Effector CD8-positive, alpha-beta T cell (primary cell): ENCODE data around the gene UGCG.
"Not testable (repeated sequence)": the region's sequence is repeated elsewhere in the genome, so short reads cannot be mapped to it uniquely, and the experiment has no call there.

ENCODE experiments used
- DNase-seq: peaks from one replicate; lab custom pipeline; 2025; lab: John Stamatoyannopoulos, UW

UGCG gene

DNA sequence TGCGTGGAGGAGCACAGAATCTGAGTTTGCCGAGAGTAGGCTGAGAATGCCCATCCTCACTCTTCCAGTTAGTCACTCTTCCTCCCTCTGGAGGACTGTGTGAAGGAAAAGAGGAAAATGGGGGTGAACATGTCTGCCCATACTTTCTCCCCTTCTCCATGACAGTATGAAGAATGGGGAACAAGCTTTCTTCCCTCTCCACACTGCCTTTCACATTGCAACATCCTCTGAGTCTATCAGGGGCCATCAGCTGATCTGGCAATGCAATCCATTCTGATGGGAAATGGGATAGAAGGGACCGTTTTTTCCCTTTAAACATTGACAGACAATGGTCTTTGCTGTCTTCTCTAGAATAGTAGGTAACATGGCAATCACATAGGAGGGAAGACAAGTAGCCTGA lies 56.8 kb downstream of the UGCG start:
- DNase-seq, result no peak

DNA sequence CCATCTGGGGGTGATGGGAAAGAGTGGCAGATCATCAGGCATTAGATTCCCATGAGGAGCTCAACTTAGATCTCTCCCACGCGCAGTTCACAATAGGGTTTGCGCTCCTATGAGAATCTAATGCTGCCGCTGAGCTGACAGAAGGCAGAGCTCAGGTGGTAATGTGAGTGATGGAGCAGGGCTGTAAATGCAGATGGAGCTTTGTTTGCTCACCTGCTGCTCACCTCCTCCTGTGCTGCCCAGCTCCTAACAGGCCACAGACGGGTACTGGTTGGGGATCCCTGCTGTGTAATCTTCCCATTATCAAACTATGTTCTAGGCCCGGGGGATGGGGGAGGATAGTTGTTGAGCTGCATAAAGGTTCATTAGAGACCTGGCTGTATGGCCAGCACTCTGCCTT lies 58.4 kb downstream of the UGCG start:
- no peak for DNase-seq

DNA sequence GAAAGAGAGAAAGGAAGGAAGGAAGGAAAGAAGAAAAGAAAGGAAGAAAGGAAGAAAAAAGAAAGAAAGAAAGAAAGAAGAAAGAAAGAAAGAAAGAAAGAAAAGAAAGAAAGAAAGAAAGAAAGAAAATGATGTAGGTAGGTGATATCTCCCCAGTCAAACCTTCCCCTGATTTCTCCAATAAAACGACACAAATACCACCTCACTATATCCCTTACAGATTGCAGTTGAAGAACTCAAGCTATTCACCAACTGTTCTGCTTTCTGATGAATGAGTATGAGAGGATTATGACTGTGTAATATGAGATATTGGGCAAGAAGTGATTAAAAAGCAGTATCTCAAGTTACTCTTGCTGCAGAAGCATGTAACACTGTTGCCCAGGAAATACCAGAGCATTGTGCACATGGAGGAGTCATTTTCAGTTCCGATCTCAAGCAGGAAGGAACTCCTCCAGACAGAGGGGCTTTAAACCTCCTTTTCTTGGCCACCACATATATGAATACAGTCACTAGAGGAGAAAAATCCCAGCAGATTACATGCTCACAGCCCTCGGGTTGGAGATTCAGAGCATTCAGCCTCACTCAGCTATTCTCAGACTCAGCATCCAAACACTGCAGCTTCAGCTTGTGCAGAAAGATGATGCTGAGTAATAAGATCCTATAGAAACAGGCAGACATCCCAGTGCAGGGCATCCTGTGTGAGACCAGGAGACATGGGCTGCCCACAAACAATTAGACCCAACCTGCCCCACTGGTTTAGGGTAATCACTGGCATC lies 61.4 kb downstream of the UGCG start:
- DNase-seq, result no peak

DNA sequence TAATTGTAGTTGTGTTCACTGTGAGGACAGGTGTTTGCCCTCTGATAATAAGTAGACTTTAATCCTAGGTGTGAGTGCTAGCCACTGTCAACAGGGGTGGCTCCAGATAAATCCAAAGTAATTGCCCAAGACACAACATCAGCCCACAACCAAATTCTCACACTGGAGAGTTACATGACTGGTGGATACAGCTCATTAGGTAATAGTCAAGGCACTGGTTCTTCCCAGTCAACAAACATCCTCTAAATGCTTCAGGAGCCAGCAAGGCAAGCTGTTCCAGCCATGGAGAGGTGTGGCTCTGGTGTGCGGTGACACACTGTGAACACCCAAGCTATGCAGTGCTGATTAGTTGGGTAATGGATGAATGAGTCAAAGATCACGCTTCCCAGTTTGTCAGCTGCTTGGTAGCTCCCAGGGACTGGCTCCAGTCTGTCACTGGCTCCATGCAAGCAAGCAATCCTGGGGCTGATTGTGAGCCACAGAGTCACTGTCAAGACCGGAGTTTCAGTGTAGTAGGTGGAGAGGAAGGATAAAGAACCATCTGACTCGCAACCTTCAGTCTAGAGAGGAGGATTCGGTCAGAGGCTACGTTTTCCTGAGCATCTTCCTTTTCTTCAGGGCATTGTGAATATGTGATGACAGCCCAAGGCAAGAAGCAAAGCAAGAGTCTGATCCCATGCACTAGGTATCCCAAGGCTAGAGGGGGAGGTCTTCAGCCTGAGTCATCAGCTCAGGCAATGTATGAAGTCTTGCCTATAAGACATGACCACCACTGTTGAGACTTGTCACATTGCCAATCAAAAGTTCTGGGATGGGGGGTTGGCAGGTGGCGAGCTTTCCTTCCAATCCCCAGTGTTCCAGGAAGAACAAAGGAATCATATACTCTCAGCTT lies 63.1 kb downstream of the UGCG start:
- no peak for DNase-seq

DNA sequence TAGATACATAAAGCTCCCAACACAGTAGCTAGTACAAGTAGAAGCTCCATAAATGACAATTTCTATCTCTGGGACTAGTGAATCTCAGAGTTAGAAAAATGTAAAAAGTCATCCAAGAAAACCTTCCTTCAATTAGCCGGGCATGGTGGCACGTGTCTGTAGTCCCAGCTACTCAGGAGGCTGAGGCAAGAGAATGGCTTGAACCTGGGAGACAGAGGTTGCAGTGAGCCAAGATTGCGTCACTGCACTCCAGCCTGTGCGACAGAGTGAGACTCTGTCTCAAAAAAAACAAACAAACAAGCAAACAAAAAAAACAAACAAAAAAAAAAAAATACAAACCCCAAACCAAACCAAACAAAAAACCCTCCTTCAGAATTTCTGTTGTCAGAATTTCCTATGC lies 63.9 kb downstream of the UGCG start:
- DNase-seq, result not testable (repeated sequence)

DNA sequence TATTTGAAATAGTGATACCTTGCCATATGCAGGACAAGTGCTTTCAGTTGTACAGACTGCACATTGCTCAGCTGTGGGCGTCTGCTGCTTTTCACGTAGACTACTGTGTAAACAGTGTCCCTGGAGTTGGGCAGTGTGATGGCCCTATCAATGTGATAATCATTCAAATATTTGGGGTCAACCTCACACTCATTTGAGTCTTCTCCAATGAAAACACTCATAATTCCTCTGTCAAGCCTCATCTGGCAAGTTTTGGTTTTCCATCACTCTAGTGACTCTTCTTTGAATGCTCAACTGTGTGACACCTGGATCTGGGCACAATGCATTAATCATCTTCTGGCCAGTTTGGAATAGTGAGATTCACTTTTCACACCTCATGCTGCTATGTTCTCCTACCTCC lies 64.4 kb downstream of the UGCG start:
- DNase-seq, result no peak

DNA sequence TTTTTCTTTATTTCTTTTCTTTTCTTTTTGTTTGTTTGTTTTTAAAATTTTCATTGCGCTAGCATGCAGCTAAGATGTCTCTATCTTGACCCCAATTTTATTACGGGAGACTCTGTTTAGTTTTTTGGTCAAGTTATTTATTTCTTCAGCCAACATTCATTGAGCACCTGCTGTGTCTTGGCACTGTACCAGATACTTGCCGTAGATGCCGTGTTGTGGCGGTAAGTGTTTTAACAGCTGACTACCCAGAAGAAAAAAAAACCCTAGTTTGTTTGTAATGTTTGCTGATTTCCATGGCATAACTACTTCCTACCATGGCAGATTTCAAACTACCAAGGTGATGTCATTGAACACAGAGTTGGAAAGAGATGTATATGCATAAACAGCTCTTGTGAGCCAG lies 65.0 kb downstream of the UGCG start:
- no peak for DNase-seq

DNA sequence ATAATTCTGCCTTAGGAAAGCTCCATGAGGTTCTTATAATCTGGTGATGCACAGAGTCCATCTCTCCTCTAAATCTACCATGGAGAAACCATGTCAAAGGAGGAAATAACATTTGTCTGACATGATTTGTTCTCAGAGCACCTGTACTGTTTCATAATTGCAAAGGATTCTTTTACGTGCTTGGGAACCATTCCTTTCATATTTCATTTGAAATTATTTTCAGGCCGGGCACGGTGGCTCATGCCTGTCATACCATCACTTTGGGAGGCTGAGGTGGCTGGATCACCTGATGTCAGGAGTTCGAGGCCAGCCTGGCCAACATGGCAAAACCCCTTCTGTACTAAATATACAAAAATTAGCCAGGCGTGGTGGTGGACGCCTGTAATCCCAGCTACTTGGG lies 65.4 kb downstream of the UGCG start:
- DNase-seq, result no peak

DNA sequence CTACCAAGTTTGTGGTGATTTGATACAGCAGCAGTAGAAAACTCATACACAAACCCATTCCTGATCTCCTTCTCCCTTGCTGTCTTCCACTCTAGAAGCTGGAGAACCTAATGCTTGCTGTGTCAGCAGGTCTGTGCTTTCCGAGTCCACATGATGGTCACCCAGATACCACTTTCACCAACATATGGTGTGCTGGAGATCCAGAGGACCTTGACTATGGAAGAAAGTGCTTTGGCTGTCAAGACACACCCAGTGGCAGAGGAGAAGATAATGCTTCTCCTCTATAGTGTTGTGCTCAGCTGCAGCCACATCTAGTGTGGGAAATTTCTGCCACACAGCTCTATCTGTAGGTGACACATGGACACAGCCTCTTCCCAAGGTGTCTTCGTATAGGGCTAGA lies 67.4 kb downstream of the UGCG start:
- no peak for DNase-seq

DNA sequence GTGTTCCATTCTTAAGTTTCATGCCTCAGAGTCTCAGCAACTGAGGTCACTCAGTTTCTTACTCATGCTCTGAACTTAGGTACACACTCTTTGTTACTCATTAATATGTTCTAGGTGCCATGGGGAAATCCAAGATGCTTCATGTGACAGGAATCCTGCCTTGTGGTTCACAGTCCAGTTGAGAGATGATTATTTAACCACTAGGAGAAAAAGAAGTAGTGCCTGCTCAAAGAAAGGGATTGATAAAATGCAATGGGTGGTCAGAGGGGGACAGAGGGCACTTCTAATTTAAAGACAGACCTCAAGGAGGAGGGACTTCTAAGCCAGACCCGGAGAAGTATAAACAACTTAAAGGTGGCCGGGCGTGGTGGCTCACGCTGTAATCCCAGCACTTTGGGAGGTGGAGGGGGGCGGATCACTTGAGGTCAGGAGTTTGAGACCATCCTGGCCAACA lies 69.0 kb downstream of the UGCG start:
- DNase-seq, result no peak

DNA sequence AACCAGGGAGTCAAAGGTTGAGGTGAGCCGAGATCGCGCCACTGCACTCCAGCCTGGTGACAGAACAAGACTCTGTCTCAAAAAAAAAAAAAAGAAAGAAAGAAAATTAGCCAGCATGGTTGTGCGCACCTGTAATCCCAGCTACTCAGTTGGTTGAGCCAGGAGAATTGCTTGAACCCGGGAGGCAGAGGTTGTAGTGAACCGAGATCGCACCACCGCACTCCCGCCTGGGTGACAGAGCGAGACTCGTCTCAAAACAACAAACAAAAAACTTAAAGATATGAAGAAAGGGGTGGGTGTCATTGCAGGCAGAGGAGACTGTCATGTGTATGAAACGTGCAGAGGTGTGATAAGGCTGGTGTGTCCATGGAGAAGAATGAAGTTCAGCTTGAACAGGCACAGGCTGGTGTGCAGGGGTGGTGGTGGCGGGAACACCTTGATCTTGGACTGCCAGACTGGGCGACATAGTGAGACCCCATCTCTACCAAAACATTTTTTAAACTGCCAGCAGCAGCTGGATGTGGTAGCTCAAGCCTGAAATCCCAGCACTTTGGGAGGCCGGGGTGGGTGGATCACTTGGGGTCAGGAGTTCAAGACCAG lies 69.6 kb downstream of the UGCG start:
- DNase-seq, result no peak

DNA sequence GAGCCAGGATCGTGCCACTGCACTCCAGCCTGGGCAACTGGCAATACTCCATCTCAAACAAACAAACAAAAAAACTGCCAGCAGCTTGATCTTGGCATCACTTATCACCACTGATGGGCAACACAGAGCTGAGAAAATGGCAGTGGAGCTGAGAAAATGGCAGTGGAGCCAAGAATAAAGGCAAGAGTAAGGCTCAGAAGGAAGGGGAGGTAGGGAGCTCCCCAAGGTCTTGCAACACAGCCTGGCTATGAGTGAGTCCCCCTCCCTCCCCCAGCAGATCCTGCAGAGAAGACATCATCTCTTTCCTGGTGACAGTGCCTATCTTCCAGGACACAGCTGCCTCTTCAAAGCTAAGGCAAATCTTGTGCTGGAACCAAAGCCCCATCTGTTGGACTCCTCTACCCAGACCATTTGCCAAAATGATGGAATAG lies 70.3 kb downstream of the UGCG start:
- DNase-seq, result no peak

DNA sequence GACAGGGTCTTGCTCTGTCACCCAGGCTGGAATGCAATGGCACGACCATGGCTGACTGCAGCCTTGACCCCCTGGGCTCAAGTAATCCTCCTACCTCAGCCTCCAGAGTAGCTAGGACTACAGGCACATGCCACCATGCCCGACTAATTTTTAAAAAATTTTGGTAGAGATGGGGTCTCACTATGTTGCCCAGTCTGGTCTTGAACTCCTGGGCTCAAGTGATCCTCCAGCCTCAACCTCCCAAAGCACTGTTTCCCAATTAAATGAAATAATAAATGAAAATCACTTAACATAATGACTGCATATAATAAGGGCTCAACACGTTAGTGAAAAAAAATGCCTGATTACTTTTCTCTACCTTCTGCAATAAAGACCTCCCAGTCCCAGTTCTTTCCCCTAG lies 71.0 kb downstream of the UGCG start:
- no peak for DNase-seq

DNA sequence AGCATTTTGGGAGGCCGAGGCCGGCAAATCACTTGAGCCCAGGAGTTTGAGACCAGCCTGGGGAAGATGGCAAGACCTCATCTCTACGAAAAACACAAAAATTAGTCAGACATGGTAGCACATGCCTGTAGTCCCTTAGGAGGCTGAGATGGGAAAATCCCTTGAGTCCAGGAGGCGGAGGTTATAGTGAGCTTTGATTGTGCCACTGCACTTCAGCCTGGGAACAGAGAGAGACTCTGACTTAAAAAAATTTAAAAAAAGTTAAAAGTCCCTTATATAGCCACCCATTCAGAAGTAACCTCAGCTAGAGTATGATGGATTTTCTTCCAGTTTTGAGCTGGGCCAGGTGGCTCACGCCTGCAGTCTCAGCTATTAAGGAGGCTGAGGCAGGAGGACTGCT lies 72.4 kb downstream of the UGCG start:
- DNase-seq, result no peak

DNA sequence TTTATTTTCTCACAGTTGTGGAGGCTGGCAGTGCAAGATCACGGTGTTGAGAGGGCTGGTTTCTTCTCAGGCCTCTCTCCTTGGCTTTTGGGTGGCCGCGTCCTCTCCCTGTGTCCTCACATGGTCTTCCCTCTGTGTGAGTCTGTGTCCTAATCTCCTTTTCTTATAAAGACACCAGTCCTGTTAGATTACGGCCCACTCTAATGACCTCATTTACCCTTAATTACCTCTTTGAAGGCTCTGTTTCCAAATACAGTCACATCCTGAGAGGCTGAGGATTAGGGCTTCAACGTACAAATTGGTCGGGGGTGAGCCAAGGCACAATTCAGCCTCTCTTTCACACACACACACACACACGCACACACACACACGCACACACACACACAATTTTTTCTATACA lies 73.0 kb downstream of the UGCG start:
- no peak for DNase-seq

DNA sequence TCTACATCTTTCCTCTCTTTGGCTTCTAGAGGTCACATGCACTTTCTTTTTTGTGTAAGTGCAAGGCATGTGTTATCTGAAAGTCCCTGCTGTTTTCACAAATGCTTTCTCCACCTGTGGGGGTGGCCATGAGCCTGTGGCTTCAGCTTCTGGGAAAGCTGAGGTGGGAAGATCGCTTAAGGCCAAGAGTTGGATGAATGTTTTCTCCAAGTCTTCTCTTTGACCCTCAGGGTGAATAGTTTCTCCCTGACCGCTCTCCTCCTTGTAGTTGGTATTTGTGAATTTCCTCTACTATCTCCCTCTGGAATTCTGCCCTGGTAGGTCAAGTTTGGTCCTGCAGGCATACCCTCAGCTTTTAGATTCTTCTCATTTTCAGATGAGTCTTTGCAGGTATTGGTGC lies 74.2 kb downstream of the UGCG start:
- DNase-seq, result no peak

DNA sequence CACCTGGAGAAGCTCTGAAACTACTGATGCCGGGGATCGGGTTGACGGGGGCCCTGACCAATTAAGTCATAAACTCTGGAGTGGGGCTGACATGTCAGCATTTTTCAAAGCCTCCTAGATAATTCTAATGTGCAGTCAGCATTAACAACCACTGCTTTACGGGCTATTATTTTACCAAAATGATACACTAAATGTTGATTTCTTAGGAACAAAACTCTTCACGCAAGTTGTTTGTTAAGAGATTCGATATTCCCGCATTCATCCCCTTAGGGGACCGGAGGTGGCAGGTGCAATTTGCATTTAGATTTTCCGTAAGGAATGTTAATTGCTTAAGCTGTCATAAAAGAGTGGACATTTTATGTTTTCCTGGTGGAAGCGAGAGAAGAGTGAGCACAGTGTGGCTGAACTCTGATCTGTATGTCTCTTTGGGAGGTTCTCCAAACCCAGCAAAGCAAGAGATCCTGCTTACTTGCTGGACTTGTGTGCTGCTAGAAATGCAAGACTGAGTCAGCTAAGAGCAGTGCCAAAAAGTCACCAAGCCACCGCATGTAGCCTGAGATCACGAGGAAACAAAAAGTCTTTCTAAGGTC lies 77.6 kb downstream of the UGCG start:
- DNase-seq, result no peak

DNA sequence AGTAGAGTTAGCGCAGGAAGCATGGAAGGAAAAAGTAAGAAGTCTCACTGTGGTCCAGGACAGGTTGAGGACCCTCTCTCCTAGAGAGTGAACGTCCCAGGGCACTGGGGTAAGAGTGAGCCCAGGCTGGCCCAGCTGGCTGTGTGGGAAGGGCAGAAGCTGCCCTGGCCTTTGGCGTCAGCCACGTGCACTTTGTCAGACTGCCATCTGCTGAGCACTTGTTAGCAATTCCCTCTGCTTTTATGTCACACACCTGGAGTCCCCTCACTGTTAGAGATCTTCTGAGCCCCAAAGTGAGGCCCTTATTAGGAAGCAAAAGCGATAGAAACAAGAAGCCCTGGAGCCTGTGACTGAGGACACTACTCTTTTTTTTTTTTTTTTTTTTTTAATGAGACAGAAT lies 79.1 kb downstream of the UGCG start:
- no peak for DNase-seq

DNA sequence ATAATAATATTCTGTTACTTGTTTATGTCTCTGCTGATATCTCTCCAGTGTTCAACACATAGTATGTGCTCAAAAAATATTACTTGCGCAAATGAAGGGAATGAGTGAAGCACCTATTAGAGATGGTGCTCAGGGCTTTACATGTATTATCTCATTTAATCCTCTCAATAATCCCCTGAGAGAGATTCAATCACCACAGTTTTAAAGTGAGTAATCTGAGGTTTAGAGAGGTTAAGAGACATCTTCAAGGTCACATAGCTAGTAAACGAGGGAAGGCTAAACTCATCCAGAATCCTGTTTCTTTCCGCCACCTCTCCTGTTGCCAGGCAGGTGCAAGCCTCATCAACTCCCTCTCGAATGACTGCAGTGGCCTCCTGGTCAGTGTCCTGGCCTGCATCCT lies 82.0 kb downstream of the UGCG start:
- DNase-seq, result no peak

DNA sequence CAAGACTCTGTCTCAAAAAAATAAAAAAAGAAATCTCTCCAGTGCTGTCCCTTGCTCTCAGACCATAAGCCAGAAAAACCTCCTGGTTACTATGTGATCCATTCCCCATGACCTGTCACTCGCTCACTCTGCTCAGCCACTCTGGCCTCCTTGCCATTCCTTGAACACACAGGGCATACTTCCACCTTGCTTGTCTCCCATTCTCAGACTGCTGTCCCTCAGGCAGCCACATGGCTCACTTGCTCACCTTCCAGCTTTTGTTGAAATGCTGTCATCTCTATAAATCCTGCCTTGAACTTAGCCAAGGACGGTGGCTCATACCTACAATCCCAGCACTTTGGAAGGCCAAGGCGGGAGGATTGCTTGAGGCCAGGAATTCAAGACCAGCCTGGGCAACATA lies 82.9 kb downstream of the UGCG start:
- no peak for DNase-seq

DNA sequence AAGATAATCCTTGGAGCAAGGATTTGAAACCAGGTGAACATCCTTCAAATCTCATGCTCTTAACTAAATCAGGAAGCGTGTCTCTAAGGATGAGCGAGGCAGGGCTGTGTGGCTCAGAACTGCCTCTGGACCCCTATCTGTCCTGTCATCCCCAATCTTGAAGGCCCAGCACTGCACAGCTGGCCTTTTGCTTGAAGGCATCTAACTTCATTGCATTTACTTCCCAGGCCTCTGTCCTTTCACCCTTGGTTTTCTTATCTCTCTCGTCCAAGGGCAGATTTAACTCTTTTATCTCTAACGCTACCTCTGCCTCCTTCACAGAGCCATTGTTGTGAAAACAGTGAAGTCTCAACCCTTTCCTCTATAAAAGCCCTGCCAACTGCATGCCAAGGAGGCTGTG lies 83.8 kb downstream of the UGCG start:
- no peak for DNase-seq

DNA sequence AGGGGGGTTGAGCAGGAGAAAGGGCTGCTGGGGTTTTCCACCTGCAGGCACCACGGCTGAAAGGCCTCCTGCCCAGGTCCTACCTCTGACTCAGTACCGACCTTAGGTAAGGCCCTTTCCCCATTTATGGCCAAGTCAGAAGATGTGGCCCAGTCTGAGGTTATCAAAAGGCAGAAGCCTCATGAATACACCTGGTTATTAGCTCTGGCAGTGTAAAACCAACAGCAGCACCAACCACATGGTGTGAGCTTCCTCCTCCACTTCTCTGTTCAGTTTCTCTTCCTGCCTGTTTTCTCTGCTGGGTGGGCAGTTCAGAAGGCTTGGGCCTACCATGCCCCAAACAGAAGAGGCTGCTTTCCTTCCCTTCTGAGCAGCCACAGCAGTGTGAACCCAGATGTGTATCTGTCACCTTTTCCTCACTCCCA lies 86.9 kb downstream of the UGCG start:
- DNase-seq, result no peak
